Measurements from ENCODE around the gene CFAP206.

- TF ChIP-seq FOXM1 (IDR thresholded peaks at IDR 0.05; ENCODE audit: borderline replicate concordance) (no peak), FOXK2 (IDR thresholded peaks at IDR 0.05) (no peak), ZNF384 (IDR thresholded peaks at IDR 0.05) (no peak), SP1 (IDR thresholded peaks at IDR 0.05) (no peak), NFRKB (IDR thresholded peaks at IDR 0.05) (no peak), L3MBTL2 (conservative IDR thresholded peaks at IDR 0.05) (no peak), BHLHE40 (IDR thresholded peaks at IDR 0.05; ENCODE audit: borderline replicate concordance) (no peak), HDGF (IDR thresholded peaks at IDR 0.05; ENCODE audit: borderline replicate concordance) (no peak), CTBP1 (IDR thresholded peaks at IDR 0.05; ENCODE audit: borderline replicate concordance) (no peak), SUZ12 (IDR thresholded peaks at IDR 0.05) (no peak)
- TF ChIP-seq, protein P1, sequence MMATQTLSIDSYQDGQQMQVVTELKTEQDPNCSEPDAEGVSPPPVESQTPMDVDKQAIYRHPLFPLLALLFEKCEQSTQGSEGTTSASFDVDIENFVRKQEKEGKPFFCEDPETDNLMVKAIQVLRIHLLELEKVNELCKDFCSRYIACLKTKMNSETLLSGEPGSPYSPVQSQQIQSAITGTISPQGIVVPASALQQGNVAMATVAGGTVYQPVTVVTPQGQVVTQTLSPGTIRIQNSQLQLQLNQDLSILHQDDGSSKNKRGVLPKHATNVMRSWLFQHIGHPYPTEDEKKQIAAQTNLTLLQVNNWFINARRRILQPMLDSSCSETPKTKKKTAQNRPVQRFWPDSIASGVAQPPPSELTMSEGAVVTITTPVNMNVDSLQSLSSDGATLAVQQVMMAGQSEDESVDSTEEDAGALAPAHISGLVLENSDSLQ (IDR thresholded peaks at IDR 0.05) = no peak
These were observed 33.9 kb downstream of the CFAP206 start for GRCh38 chr6:87441711-87442110.
